ENCODE measurements around the gene PGS1.

GRCh38 chr17:78400581-78401240 is 22.3 kb downstream of the PGS1 start:
- TF ChIP-seq CTCF (conservative IDR thresholded peaks at IDR 0.05; ENCODE audit: low read depth, low read length) (no peak), EZH2 (IDR thresholded peaks at IDR 0.05; ENCODE audit: borderline replicate concordance, low read depth, low read length, poor library complexity, severe bottlenecking) (no peak)
